ENCODE results near the gene RDH14.

- TF ChIP-seq CTCF (IDR thresholded peaks at IDR 0.05) (no peak), POLR2A (IDR thresholded peaks at IDR 0.05) (no peak)
Observed at GRCh38 chr2:18592372-18592771, 31.9 kb upstream of the RDH14 start.
